Colonic mucosa (tissue), 4 donors: Measurements from ENCODE around the gene SENP6. TPM values are rescaled to one million over a fixed set of nuclear protein-coding genes. Genes with fewer than 3 reads are reported as not detected.

Source experiments
- DNase-seq: peaks from one replicate; pipeline ENCODE4 v3.0.0-alpha.2; 2020
- H3K27ac ChIP-seq: fragments of 200-600 bp; one replicate; pipeline ENCODE4 v1.8.0; 2021
- H3K27me3 ChIP-seq: fragments of 200-600 bp; one replicate; pipeline ENCODE4 v1.8.0; 2021
- H3K36me3 ChIP-seq: fragments of 200-600 bp; one replicate; pipeline ENCODE4 v1.8.0; 2021
- H3K4me1 ChIP-seq: fragments of 200-600 bp; one replicate; pipeline ENCODE4 v1.8.0; 2021; ENCODE audit warnings: mild to moderate bottlenecking
- H3K4me3 ChIP-seq: fragments of 200-600 bp; one replicate; pipeline ENCODE4 v1.8.0; 2021
- H3K9ac ChIP-seq, 2 donors: one replicate each; pipeline ENCODE4 v1.7.0; 2013; ENCODE audit warnings: control low read depth in 2 of 2, low read depth in 2 of 2, low read length in 2 of 2
- H3K9me3 ChIP-seq: fragments of 200-600 bp; one replicate; pipeline ENCODE4 v1.8.0; 2021
- CTCF ChIP-seq: fragments of 200-600 bp; IDR thresholded peaks from one replicate; pipeline ENCODE4 v1.8.0; 2022; ENCODE audit warnings: antibody characterized with exemption, mild to moderate bottlenecking
- intact Hi-C: fragments of 100-400 bp; cut with DNase I; formaldehyde crosslinking; loops from one replicate; pipeline ENCODE4 v1.14.1; 2022
- total RNA-seq, 2 donors: library from RNA; stranded (reverse); fragmentation: NEBNext Ultra II Directional in 1 of 2; extraction: Animal tissue kit (Norgen Biotek cat#: 25700) in 1 of 2; gene quantifications; one replicate each; pipeline ENCODE4 v1.2.1, GENCODE V29; 2021
- donor health status: healthy.
- donor health status: DM: no; HTN: no; CAD: no.
- donor health status: DM: no; HTN: no; CAD: no.

Gene SENP6
- total RNA-seq, 2 donors from 2014 or later = 51.9 to 70.0 TPM

GRCh38 chr6:75633045-75633444 is 31.4 kb downstream of the SENP6 start:
- Histone ChIP-seq H3K36me3 (no peaks in the 10 kb centered on the region), H3K27me3 (no peaks in the 10 kb centered on the region), H3K4me1 (no peaks in the 10 kb centered on the region), H3K4me3 (no peak overlapping the region), H3K27ac (no peak overlapping the region), H3K9me3 (no peaks in the 10 kb centered on the region), H3K9ac (no peak overlapping the region)
- no peak for TF ChIP-seq CTCF
- intact Hi-C loops = no loop called here
- DNase-seq = no peak

GRCh38 chr6:75642311-75642710 is 40.6 kb downstream of the SENP6 start:
- H3K9me3 ChIP-seq = no peaks in the 10 kb centered on the region

GRCh38 chr6:75643173-75643572 is 41.5 kb downstream of the SENP6 start:
- Histone ChIP-seq H3K9ac (no peak overlapping the region), H3K27ac (no peak overlapping the region), H3K9me3 (no peaks in the 10 kb centered on the region), H3K4me1 (no peaks in the 10 kb centered on the region), H3K4me3 (no peak overlapping the region), H3K27me3 (no peaks in the 10 kb centered on the region), H3K36me3 (no peaks in the 10 kb centered on the region)
- no peak for TF ChIP-seq CTCF
- intact Hi-C loops = no loop called here
- no peak for DNase-seq

More at GRCh38 chr6:75642311-75642710, 40.6 kb downstream of the SENP6 start:
- DNase-seq = no peak
- Histone ChIP-seq H3K4me3 (no peak overlapping the region), H3K4me1 (no peaks in the 10 kb centered on the region), H3K9ac (no peak overlapping the region), H3K36me3 (no peaks in the 10 kb centered on the region), H3K27ac (no peak overlapping the region), H3K27me3 (no peaks in the 10 kb centered on the region)
- intact Hi-C loops = no loop called here
- no peak for TF ChIP-seq CTCF

GRCh38 chr6:75656479-75656878 is 54.8 kb downstream of the SENP6 start:
- H3K4me3 ChIP-seq = no peak overlapping the region
- H3K36me3 ChIP-seq = no peaks in the 10 kb centered on the region
- H3K9ac ChIP-seq = no peak overlapping the region
- H3K9me3 ChIP-seq = no peaks in the 10 kb centered on the region
- no peaks in the 10 kb centered on the region for H3K27me3 ChIP-seq
- H3K4me1 ChIP-seq = no peaks in the 10 kb centered on the region
- no peak for DNase-seq
- TF ChIP-seq CTCF = no peak
- H3K27ac ChIP-seq = no peak overlapping the region
- intact Hi-C loops = no loop called here

GRCh38 chr6:75657327-75657726 is 55.6 kb downstream of the SENP6 start:
- Histone ChIP-seq H3K36me3 (no peaks in the 10 kb centered on the region), H3K4me1 (no peaks in the 10 kb centered on the region), H3K4me3 (no peak overlapping the region), H3K9ac (no peak overlapping the region), H3K27me3 (no peaks in the 10 kb centered on the region), H3K27ac (peak overlapping the region; percentile 11), H3K9me3 (no peaks in the 10 kb centered on the region)
- no peak for TF ChIP-seq CTCF
- DNase-seq = no peak
- intact Hi-C loops = no loop called here

- no peak for TF ChIP-seq CTCF
- no peaks in the 10 kb centered on the region for H3K9me3 ChIP-seq
- no peaks in the 10 kb centered on the region for H3K27me3 ChIP-seq
- H3K9ac ChIP-seq = no peak overlapping the region
- no peaks in the 10 kb centered on the region for H3K36me3 ChIP-seq
- H3K4me3 ChIP-seq = no peak overlapping the region
- H3K27ac ChIP-seq = no peak overlapping the region
- intact Hi-C loops = no loop called here
- no peaks in the 10 kb centered on the region for H3K4me1 ChIP-seq
- no peak for DNase-seq
Measured at GRCh38 chr6:75666592-75666991, 64.9 kb downstream of the SENP6 start.
